ENCODE data around the gene SLC25A47. TPM values are rescaled to one million over a fixed set of nuclear protein-coding genes. Genes with fewer than 3 reads are reported as not detected.

SLC25A47 gene
- total and polyA plus RNA-seq, 2 of the 4 experiments (the other 2 are of a cell fraction) = not detected

- H3K14ac ChIP-seq (replicated peaks; ENCODE audit: low read depth, low read length) = peak overlapping the region; percentile 90
- in situ Hi-C loops (cut with MboI; ENCODE audit: low sequenced_read_pairs) = no loop called here
- DNase-seq = peak; percentile 17
Observed at GRCh38 chr14:100306998-100307765, 16.0 kb upstream of the SLC25A47 start.

More at GRCh38 chr14:100306998-100307765, 16.0 kb upstream of the SLC25A47 start:
- peak overlapping the region; percentile 94 for H3K4me2 ChIP-seq (ENCODE audit: low read depth, low read length)
- peak overlapping the region; percentile 89 for H3K23ac ChIP-seq (ENCODE audit: low read depth, low read length)
- H2AK9ac ChIP-seq (replicated peaks; ENCODE audit: low read depth, low read length, poor library complexity) = peak overlapping the region; percentile 98
- 15% methylated on average over 13 of the region's 49 CpGs; no CpG with 5 or more reads in 1 of the 2 experiments for WGBS, 2 experiments (ENCODE audit: extremely low coverage in 2 of 2, insufficient read length in 1 of 2)
- no peak overlapping the region; the same call in 1 of the 2 replicates for H2BK20ac ChIP-seq (ENCODE audit: low read depth, low read length)
- TF ChIP-seq RFX5 (IDR thresholded peaks at IDR 0.05; ENCODE audit: low read depth, low read length) (no peak), MXI1 (IDR thresholded peaks at IDR 0.05; ENCODE audit: borderline replicate concordance, low read depth, low read length) (0 out of 2 replicates have a peak, but pooled peaks have one; percentile 6)
- BruUV-seq (replicated peaks) = no TSS peak
- peak overlapping the region; percentile 90 for H4K5ac ChIP-seq (ENCODE audit: low read depth, low read length)
- peak overlapping the region; percentile 49 for H3K56ac ChIP-seq (ENCODE audit: extremely low read depth, insufficient read depth, low read length)
- H3K4ac ChIP-seq (ENCODE audit: low read depth, low read length) = peak overlapping the region; percentile 79
- no peaks in the 10 kb centered on the region for H3K9me3 ChIP-seq (ENCODE audit: control insufficient read depth, insufficient read depth, low read length)
- H4K8ac ChIP-seq (ENCODE audit: low read depth in 2 of 2, low read length in 2 of 2) = peak overlapping the region; percentile 79 to 82
- peak overlapping the region; percentile 52 for H2BK120ac ChIP-seq (ENCODE audit: low read depth, low read length)
- dilution Hi-C loops (cut with HindIII; ENCODE audit: low sequenced_read_pairs, unreplicated experiment) = no loop called here
- H3K9me1 ChIP-seq (ENCODE audit: insufficient read depth, low read length) = peaks cover 4% of the 10 kb centered on the region
- H3K9ac ChIP-seq (ENCODE audit: low read depth, low read length) = peak overlapping the region; percentile 92
- H3K27ac ChIP-seq (ENCODE audit: insufficient read depth, low read length) = peak overlapping the region; percentile 88
- peak overlapping the region; percentile 79 for H4K91ac ChIP-seq (ENCODE audit: insufficient read depth, low read depth, low read length)
- H4K20me1 ChIP-seq (ENCODE audit: insufficient read depth, low read length) = peaks cover 31% of the 10 kb centered on the region
- peaks cover 15% of the 10 kb centered on the region; the same call in 1 of the 2 replicates for H3K4me1 ChIP-seq (ENCODE audit: control insufficient read depth, insufficient read depth, low read length)
- peak; percentile 3 for ATAC-seq (ENCODE audit: low read depth)
- peaks cover 12 to 55% of the 10 kb centered on the region in 2 experiments for H3K79me1 ChIP-seq (ENCODE audit: low read depth in 1 of 2, low read length in 2 of 2)
- peaks cover 7% of the 10 kb centered on the region; the same call in 1 of the 2 replicates for H3K36me3 ChIP-seq (ENCODE audit: control insufficient read depth, insufficient read depth, low read length)
- ChIA-PET POLR2A (ENCODE audit: unreplicated experiment) (no interaction called here), CTCF (no interaction called here)
- H2BK5ac ChIP-seq (ENCODE audit: low read depth, low read length, poor library complexity, severe bottlenecking) = peak overlapping the region; percentile 84
- no peaks in the 10 kb centered on the region for H3K27me3 ChIP-seq (ENCODE audit: control insufficient read depth, insufficient read depth, low read length)
- intact Hi-C loops (cut with micrococcal nuclease) = loop anchor here (2.0 to 5.0 kb wide), 3 partner anchors 35 to 70 kb away; partner anchors contain the start of gene WDR25
- H2AK5ac ChIP-seq (ENCODE audit: low read depth, low read length) = peak overlapping the region; percentile 76
- H2AFZ ChIP-seq (replicated peaks; ENCODE audit: low read length, poor library complexity) = peak overlapping the region; percentile 98
- 0 out of 3 replicates have a peak overlapping the region, but pooled peaks have one; percentile 41 for H2BK15ac ChIP-seq (ENCODE audit: low read depth, low read length)
- H3K4me3 ChIP-seq (ENCODE audit: insufficient read depth, low read depth, low read length) = peak overlapping the region; percentile 88
- H3K18ac ChIP-seq (ENCODE audit: low read depth, low read length) = peak overlapping the region; percentile 42
